COR-L47 (cell line): ENCODE results near the gene ZXDC.

Experiments
- DNase-seq: peaks from one replicate; lab custom pipeline; 2025; lab: John Stamatoyannopoulos, UW

Gene ZXDC, protein sequence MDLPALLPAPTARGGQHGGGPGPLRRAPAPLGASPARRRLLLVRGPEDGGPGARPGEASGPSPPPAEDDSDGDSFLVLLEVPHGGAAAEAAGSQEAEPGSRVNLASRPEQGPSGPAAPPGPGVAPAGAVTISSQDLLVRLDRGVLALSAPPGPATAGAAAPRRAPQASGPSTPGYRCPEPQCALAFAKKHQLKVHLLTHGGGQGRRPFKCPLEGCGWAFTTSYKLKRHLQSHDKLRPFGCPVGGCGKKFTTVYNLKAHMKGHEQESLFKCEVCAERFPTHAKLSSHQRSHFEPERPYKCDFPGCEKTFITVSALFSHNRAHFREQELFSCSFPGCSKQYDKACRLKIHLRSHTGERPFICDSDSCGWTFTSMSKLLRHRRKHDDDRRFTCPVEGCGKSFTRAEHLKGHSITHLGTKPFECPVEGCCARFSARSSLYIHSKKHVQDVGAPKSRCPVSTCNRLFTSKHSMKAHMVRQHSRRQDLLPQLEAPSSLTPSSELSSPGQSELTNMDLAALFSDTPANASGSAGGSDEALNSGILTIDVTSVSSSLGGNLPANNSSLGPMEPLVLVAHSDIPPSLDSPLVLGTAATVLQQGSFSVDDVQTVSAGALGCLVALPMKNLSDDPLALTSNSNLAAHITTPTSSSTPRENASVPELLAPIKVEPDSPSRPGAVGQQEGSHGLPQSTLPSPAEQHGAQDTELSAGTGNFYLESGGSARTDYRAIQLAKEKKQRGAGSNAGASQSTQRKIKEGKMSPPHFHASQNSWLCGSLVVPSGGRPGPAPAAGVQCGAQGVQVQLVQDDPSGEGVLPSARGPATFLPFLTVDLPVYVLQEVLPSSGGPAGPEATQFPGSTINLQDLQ

DNA sequence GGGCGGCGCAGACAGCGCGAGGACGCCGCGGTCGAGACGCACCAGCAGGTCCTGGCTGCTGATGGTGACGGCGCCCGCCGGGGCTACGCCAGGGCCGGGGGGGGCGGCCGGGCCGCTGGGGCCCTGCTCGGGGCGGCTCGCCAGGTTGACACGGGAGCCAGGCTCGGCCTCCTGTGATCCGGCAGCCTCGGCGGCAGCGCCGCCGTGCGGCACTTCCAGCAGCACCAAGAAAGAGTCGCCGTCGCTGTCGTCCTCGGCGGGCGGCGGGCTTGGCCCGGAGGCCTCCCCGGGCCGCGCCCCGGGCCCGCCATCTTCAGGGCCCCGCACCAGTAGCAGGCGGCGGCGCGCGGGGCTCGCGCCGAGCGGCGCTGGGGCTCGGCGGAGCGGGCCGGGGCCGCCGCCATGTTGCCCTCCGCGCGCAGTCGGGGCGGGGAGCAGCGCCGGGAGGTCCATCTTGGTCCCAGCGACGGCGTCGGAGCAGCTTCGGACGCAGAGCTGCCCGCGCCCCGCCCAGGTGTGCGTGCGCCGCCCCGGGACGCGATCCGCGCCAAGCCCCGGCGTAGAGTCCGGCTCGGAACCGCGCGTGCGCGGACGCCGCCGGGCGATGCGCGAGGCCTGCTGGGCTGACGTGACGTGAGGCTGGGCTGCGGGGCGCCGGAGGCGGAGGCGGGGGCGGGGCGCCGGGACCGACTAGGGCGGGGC lies at the start of gene ZXDC:
ZXDC (minus strand) TSS at position 479 of the 702 bp plus-strand sequence; CDS start at position 453, 26 bp downstream.
- DNase-seq: peak; percentile 92

- no peak for DNase-seq
Observed at GRCh38 chr3:126525091-126525852, 49.6 kb upstream of the ZXDC start.

DNA sequence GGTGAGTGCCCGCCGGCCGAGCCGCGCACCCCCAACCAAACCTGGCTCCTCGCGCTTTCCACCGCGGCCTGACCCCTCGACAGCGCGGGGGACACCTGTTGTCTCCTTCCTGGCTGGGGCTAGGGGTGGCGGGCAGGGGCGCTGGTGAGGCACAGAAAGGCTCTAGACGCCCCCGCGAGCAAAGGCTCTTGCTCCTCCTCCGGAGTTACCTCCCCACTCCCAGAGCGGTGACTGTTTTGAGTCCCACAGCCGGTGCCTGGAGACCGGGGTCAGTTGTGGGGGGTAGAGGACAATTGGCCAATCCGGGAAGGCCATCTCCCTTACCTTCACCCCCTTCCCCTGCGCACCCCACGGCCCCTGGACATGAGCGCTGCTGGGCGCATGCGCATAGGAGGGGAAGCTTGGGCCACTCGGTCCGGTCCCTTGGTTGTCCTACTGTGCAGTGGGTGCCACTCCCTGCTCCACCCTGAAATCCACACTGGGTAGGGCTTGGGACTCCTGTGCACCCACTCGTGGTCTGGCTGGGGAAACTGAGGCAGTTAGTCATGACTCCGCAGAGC lies 48.8 kb upstream of the ZXDC start:
- DNase-seq: peak; percentile 46

- peak; percentile 48 for DNase-seq
Observed at GRCh38 chr3:126523745-126524428, 48.2 kb upstream of the ZXDC start, which contains the start of gene CHST13. CHST13 (plus strand) TSS chr3:126524155; CDS start chr3:126524333, 178 bp downstream.

- DNase-seq: peak; percentile 57
Observed at GRCh38 chr3:126522363-126522788, 46.7 kb upstream of the ZXDC start.

DNA sequence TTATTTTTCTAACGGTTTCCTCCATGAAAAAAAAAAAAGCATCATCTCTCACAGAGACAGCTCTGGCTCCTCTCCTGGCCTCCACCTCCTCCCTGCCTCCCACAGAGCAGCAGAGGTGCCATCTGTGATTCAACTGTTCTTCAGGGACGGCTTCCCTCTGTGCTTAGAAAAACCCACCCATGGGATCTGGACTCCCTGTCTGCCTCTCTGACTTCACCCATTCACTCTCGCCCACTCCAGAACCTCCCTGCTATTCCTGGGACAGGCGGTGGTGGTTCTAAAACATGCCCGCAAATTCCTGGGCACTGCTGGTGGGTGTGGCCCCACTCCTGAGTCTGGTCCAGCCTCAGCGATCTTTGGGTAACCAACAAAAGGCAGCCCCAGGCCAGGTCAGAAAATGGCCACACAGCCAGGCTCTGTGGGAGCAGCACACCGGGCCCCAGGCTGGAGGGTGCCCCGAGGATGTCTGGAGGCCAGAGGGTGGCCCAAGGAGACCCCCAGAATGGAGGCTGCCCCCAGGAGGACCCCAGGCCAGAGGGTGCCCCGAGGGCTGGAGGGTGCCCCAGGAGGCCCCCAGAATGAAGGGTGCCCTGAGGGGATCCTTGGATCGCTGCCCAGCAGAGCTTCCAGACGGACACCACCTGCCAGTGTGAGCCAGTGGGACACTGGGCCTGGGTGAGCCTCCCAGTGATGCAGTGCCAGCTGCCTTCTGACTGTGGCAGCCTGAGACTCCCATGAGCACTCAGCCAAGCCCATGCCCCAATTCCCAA lies 45.6 kb upstream of the ZXDC start:
- DNase-seq: no peak

- no peak for DNase-seq
Observed at GRCh38 chr3:126519506-126520455, 44.1 kb upstream of the ZXDC start.

DNA sequence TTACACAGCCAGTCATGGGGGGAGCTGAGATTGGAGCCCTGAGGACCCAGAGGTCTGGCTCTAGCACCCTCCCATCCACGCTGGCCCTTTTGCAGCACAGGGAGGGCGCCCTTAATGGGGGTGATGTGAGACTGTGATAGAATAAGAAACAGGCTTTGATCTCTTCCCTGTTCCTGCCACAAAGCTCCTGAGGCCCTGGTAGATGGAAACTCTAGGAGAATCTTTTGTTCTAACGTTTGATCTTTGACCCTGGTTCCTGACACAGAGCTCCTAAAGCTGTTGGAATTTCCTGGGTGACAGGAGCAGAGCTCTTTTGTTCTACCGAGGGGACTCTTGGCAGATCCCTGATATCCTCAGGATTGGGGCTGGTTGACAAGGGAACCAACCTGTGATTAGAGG lies 43.1 kb upstream of the ZXDC start:
- no peak for DNase-seq

DNA sequence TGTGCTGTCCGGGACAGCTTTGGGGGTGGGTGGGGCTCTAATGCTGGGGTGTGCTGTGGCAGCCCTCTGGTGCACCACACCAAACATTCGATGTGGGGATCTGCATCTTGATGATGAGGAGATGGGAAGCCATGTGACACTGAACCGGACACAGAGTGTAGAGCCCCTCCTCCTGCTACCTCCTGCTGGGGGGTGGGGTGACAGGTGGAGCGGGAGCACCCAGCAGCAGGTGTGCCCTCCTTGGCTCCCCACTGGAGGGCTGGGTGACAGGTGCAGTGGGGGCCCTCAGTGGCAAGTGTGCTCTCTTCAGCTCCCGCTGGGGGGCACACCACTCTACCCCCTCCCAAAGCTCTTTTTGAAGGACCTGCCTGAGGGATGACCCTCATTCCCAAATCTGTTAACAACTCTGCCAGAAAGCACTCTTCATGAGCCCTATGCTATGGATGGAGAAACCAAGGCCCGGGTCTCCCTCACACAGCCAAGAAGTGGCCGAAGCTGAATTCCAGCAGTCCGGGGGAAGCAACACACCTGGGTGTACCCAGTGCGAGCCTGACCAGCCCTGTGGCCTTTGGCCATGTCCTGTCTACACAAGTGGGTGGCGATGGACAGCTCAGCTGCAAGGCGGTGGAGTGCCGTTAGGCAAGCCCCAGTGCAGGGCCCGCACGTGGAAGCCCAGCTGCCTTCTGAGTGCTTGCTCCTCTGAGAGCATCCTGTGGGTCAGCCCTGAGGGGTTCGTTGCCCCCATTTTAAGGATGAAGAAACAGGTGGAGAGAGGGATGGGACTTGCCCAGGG lies 42.5 kb upstream of the ZXDC start:
- no peak for DNase-seq

DNA sequence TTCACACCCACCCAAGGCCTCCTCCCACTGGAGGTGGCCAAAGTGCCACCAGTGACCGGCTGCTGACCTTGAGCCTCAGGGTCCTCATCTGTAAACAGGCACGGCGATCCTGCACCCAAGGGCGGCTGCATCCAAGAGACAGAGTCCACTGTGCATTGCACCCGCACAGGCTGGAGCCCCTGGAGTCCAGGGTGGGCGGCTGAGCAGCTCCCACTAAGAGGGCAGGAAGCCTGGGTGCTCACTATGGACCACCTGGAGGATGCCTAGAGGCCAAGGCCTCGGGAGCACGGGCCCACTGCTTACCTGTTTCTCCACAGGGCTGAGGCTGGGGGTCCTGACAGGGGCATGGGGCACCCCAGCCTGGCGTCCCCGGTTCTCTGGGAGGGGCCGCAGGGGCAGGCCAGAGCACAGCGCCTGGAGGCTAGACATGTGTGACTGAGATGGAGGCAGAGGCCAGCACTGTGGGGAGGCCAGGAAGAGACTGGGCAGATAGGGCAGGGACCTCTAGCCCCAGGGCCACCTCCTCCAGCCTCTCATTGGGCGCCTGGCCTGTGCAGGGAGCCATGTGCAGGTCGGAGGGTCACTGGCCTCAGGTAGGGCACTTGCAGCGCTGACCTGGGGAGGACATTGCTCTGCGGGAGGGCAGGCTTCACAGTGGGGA lies 41.7 kb upstream of the ZXDC start, which contains the start of gene UROC1:
UROC1 (minus strand) TSS at position 483 of the 661 bp plus-strand sequence; CDS start at position 429, 54 bp downstream.
- no peak for DNase-seq

- DNase-seq: no peak
Observed at GRCh38 chr3:126516936-126517290, 41.2 kb upstream of the ZXDC start.

GRCh38 chr3:126516152-126516935 lies 40.7 kb upstream of the ZXDC start:
- DNase-seq: no peak

DNA sequence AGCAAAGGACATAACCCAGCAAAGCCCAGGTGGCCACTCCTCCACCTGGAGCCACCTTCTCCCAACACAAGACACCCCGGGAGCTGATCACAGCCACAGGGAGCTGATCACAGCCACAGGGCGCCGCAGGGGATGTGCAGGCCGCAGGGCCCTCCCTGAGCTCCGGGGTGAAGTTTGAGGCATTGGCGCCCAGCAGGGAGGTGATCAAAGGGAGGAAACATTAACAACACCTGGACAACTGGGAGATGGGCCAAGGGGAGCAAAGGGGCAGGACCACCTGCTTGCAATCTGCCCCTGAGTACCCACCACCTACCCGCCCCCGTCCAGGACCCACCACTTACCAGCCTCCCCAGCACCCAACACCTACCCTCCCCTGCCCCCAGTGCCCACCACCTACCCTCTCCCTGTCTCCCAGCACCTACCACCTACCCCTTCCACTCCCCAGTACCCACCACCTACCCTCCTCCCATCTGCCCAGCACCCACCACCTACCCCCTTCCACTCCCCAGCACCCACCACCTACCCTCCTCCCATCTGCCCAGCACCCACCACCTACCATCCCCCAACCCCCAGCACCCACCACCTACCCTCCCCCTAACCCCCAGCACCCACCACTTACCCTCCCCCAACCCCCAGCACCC lies 39.5 kb upstream of the ZXDC start:
- peak; percentile 90 for DNase-seq

- no peak for DNase-seq
Observed at GRCh38 chr3:126514161-126514560, 38.5 kb upstream of the ZXDC start.

DNA sequence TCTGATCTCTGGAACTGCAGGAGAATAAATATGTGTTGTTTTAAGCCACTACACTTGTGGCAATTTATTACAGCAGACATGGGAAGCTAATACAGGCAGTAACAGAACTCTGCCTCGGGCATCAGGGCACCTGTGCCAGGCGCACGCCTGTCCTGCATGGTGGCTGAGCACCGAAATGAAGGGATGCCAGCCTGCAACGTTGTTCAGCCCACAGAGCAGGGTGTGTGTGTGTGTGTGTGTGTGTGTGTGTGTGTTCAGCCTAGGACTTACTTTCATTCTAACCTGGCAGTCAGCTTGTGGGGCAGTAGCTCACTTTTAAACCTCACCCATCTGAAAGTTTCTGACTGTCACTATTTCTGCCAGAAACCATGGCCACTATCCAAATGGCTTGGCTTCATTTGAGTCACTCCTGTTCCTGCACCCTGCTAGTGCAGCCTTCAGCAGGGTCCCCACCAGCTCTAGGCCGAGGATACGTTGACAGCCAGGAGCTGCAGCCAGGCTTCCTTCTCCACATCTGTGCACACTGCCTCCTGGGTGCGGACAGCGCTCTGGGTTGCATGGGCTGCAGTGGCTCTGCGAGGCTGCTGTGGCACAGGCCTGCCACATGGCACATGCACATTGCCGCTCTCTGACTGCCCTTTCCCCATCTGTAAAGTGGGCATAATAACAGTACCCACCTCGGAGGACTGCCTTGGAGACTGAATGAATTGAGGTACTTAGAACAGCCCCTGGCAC lies 37.4 kb upstream of the ZXDC start:
- no peak for DNase-seq
